GM18873 (cell line): Measurements from ENCODE around the gene TTC22.

Experiments
- ATAC-seq: cut with Tn5 transposase; IDR thresholded peaks from one replicate; pipeline ENCODE4 v1.9.1; 2021; ENCODE audit warnings: mild to moderate bottlenecking, moderate library complexity, moderate number of reproducible peaks; ENCODE audit not compliant: unreplicated experiment, low FRiP score

Gene TTC22

GRCh38 chr1:54810153-54810942 lies 9.2 kb upstream of the TTC22 start:
- ATAC-seq: no peak

DNA sequence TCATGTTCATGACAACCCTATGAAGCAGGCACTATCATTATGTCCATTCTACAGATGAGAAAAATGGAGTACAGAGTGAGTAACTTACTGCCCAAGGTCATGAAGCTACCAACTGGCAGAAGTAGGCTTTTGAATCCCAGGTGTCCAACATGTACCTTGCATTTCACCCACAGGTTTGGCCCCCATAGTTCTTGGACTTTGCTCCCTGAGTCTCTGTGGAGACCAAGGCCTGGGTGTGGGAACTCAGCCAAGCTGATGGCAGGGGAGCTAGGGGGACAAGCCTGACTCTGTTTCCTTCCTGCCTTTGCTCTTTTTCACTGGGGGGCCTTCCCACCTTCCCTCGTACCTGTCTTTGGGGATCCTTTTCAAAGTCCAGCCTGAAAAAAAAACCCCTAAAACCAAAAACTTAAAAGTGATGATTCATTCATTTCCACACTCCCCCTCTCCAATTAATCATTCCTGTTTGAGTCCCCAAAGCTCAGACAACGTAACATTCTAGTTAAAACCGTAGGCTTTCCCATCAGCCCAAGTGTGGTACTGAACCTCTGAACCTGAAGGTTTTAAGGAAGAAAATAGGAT lies 8.5 kb upstream of the TTC22 start:
- ATAC-seq: no peak

GRCh38 chr1:54808443-54809207 lies 7.5 kb upstream of the TTC22 start:
- ATAC-seq: no peak

GRCh38 chr1:54807756-54808155 lies 6.6 kb upstream of the TTC22 start:
- no peak for ATAC-seq

DNA sequence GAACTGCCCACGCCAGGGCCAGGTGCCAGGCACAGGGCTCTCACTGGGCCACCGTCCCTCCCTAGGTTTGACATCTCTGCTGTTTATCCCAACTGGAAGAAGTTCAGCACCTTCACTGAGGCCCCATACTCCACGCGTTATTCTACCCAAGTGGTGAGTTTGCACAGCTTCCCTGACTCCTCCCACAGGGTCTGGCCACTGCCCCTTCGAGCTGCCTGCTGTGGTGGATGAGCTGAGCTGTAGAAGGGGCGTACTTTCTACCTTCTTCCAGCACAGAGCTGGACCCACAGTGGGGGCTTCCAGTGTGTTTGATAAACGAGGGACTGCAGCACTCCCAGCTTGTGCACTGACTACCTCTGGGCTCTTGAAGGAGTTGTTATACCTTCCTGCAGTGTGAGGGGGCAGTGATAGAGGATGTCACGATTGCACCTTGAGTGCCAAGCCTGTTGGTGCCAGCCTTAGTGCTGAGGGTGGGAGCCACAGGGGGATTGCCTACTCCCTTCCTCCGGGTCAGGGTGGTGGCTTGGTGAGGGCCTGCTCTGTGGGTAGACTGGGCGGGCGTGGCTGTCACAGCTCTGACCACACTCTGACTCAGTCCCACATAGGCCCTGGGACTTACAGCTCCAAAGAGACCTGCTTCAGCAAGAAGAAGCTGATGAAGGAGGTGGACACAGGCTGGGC lies 5.9 kb upstream of the TTC22 start:
- no peak for ATAC-seq

DNA sequence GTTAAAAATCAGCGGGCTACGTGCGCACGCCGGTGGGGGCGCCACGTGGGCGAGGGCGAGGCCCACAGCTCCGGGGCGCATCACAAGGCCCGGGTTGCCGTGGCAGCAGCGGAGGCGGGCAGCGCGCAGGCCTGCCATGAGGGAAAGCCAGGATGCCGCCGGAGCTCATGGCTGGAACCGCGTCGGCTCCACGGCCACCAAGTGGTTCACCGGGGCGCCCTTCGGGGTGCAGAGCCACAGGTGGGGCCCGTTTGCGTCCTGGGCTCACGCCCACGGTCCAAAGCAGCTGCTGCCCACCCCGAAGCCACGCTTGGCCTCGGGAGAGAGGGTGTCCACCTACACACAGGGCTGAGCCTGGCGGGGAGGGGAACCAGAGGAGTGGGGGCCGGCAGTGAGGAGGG lies 4.9 kb upstream of the TTC22 start:
- no peak for ATAC-seq

- no peak for ATAC-seq
Measured at GRCh38 chr1:54805466-54805865, 4.3 kb upstream of the TTC22 start.

- no peak for ATAC-seq
Measured at GRCh38 chr1:54804471-54805132, 3.5 kb upstream of the TTC22 start.

- ATAC-seq: no peak
Measured at GRCh38 chr1:54803761-54804470, 2.8 kb upstream of the TTC22 start.

DNA sequence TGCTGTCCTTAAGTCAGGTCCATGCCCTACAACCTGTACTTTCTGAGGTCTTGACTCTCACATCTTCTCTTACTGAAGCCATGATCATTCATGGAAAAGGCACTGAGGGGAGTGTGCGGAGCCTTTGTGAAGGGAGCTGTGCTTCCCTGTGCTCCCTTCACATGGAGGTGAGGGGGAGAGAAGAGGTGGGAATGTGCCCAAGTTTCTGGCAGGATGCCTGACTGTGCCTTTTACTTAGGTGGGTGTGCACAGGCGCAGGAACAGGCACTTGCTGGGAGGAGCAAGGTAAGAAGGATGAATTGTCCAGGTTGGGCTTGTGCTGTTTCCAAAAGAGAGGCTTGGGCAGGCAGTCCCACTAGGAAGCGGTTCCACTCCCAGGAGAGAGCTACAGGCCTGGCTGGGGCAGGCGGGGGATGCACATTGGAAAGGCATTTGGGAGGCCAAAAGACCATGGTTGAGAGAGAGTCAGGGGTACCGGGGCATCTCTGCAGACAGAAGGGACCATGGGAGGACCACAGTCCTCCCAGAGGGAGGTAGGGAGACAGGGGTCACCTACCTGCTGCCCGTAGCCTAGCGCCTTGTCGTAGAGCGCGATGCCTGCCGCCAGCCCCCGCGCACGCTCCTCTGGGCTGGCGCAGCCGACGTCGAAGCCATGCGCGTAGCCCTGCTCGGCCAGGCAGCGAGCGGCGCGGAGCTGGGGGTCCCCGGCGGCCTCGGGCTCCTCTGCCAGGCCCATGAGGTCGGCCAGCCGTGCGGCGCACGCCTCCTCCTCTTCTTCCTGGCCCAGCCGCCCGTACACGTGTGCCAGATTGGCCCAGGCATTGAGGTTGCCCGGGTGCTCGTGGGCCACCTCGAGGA lies 853 bp downstream of the TTC22 start:
- no peak for ATAC-seq

DNA sequence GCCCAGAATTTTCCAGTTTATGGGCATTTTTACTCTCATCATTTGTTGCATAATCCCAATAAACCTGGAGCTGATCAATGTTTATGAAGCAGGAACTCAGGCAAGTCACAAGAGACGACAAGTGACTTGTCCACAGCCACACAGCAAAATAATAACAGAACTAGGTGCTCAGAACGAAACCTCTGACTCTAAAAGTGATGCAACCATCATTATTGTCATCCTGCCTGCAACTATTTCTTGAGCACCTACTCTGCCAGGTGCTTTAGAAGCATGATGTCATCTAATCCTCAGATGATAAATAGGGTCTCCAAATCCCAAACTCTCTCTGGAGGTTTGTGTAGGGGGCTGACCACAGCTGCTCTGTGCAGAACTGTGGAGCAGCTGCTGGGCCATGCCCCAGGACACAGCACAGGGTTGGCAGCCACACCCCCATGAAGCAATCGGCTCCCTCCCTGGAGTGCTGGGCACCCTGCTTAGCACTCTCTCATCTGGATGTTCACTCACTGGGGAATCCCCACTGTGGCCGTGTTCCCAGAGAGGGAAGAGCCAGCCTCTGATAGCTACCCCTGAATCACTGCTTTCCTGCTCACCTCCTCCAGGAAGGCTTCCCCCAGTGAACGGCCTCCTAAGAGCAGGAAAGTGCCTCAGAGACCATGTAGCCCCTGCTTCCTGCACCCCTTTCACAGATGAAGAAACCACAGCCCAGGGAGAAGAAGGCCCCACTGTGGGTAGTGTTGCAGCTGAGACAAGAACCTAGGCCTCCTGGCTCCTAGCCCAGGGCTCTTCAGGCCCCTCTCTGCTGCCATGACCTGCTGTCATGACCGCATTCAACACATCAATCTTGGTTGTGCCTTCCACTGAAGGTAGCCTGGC lies 2.1 kb downstream of the TTC22 start:
- ATAC-seq: no peak

GRCh38 chr1:54798206-54798605 lies 2.9 kb downstream of the TTC22 start:
- ATAC-seq: no peak

DNA sequence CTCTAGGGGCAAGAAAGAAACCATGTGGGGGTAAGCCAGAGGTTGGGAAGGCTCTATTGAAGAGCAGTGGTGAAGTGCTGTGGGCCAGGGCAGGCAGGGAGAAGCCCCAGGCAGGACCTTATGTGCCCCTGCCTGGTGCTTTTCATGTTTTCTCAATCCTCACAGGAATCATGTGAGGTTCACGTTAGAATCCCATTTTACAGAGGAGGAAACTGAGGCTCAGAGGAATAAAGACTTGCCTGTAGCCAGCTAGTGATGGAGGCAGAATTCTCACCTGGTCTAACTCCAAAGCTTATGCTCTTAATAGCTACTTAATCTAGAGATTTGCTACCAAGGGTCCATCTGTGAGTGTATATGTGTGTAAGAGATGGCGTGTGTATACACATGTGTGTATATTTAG lies 4.2 kb downstream of the TTC22 start:
- ATAC-seq: no peak

GRCh38 chr1:54795841-54796468 lies 5.2 kb downstream of the TTC22 start:
- ATAC-seq: no peak

- ATAC-seq: no peak
Measured at GRCh38 chr1:54795356-54795665, 5.8 kb downstream of the TTC22 start.

DNA sequence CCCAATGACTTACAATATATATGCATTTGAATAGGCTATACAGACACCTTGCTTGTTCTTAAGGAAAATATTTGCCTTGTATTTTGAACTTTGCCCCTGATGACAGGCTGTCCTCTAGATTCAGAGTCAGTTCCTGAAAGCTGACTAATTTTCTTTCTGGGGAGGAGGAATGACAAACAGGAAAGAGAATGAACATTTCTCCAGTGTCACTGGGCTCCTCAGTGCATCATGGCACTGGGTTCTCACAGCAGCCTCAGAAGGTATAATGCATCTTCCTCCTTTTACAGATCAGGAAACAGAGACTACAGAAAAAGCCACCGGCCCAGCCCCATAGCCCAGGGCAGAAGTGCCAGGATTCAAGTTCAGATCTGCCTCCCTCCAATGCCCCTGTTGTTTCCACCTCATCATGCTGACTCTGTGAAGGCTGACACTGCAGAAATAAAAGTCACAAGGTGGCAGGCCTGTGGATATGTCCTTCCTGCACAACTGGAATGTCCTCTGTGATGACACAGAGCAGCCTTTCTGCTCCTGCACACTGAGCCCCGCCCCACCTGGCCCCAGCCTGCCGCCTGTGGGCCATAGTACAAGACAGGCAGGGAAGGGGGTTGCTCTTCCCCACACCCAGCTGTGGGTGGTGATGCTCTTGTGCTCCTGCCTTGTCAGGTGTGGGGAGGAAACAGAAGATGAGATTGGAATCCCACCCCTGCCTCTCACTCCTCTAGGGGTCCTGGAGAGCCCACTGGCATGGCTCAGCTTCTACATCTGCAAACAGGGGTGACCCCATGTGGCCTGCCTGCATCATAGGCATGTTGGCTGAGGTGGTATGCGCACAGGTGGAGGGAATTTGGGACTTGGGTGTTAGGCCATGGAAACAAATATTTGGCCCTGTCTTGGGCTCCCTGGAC lies 6.4 kb downstream of the TTC22 start:
- ATAC-seq: no peak
